ENCODE measurements around the gene BDKRB2. TPM values are rescaled to one million over a fixed set of nuclear protein-coding genes. Genes with fewer than 3 reads are reported as not detected.

BDKRB2 gene
- polyA plus RNA-seq, 2 of the 4 experiments (the other 2 are of a cell fraction), result 13.9 to 21.6 TPM

DNA sequence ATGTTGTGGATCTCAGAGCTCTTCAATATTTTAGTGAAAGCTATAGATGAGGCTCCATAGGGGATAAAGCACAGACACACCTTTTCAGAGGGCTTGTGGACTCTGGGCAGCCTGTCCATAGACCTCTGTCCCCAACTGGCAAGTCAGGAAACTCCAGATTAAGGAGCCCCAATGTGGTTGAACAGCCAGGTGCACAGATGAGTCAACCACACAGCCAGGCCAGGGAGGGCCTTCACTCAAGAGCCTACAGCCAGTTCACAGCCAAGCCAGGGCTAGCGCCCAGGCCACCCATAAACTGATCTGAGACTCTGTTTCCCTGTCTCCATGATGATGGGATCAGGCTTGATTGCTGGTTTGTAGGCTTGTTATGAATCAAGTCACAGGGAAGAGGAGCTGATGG is 1.0 kb upstream of the BDKRB2 start:
- H3K9me3 ChIP-seq, result no peaks in the 10 kb centered on the region
- ChIA-PET CTCF (interaction anchor here (0.7 to 3.2 kb wide), 5 partner anchors 11 to 102 kb away, joined by 3 to 18 read pairs (median 3); no protein-coding TSS in a partner anchor), POLR2A (interaction anchor here (0.6 kb wide), 1 partner anchor 69 kb away, joined by 4 read pairs; no protein-coding TSS in a partner anchor)
- TF ChIP-seq, protein P1, sequence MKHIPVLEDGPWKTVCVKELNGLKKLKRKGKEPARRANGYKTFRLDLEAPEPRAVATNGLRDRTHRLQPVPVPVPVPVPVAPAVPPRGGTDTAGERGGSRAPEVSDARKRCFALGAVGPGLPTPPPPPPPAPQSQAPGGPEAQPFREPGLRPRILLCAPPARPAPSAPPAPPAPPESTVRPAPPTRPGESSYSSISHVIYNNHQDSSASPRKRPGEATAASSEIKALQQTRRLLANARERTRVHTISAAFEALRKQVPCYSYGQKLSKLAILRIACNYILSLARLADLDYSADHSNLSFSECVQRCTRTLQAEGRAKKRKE (CRISPR knock-in tag; IDR thresholded peaks at IDR 0.05; ENCODE audit: low read depth), result no peak
- TF ChIP-seq, protein P2, sequence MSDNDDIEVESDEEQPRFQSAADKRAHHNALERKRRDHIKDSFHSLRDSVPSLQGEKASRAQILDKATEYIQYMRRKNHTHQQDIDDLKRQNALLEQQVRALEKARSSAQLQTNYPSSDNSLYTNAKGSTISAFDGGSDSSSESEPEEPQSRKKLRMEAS (IDR thresholded peaks at IDR 0.05), result no peak
- TF ChIP-seq, protein P3, sequence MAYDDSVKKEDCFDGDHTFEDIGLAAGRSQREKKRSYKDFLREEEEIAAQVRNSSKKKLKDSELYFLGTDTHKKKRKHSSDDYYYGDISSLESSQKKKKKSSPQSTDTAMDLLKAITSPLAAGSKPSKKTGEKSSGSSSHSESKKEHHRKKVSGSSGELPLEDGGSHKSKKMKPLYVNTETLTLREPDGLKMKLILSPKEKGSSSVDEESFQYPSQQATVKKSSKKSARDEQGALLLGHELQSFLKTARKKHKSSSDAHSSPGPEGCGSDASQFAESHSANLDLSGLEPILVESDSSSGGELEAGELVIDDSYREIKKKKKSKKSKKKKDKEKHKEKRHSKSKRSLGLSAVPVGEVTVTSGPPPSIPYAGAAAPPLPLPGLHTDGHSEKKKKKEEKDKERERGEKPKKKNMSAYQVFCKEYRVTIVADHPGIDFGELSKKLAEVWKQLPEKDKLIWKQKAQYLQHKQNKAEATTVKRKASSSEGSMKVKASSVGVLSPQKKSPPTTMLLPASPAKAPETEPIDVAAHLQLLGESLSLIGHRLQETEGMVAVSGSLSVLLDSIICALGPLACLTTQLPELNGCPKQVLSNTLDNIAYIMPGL (CRISPR knock-in tag; IDR thresholded peaks at IDR 0.05; ENCODE audit: borderline replicate concordance), result no peak
- no peak for TF ChIP-seq POLR2AphosphoS2 (conservative IDR thresholded peaks at IDR 0.05; ENCODE audit: low read length)
- TF ChIP-seq ESRRA (IDR thresholded peaks at IDR 0.05; ENCODE audit: borderline replicate concordance, low read length), result no peak
- no peak for TF ChIP-seq GATA3 (IDR thresholded peaks at IDR 0.05; ENCODE audit: borderline replicate concordance)
- no peak for TF ChIP-seq SREBF2 (IDR thresholded peaks at IDR 0.05)
- TF ChIP-seq ZSCAN20 (CRISPR knock-in tag; IDR thresholded peaks at IDR 0.05), result no peak
- TF ChIP-seq HEYL (CRISPR knock-in tag; IDR thresholded peaks at IDR 0.05), result no peak
- TF ChIP-seq, protein P4, sequence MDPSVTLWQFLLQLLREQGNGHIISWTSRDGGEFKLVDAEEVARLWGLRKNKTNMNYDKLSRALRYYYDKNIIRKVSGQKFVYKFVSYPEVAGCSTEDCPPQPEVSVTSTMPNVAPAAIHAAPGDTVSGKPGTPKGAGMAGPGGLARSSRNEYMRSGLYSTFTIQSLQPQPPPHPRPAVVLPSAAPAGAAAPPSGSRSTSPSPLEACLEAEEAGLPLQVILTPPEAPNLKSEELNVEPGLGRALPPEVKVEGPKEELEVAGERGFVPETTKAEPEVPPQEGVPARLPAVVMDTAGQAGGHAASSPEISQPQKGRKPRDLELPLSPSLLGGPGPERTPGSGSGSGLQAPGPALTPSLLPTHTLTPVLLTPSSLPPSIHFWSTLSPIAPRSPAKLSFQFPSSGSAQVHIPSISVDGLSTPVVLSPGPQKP (IDR thresholded peaks at IDR 0.05; ENCODE audit: low read depth, low read length), result no peak
- peak overlapping the region; percentile 85 to 88 for H3K27ac ChIP-seq
- no peak overlapping the region for H3K4me3 ChIP-seq
- H3K4me2 ChIP-seq, result peak overlapping the region; percentile 90
- FAIRE-seq (no peak), DNase-seq (ENCODE audit: low read depth in 1 of 2, low spot score in 1 of 2) (no peak), ATAC-seq (no peak)
- H3K4me1 ChIP-seq, result peaks cover 47% of the 10 kb centered on the region
- WGBS (ENCODE audit: missing lambda C conversion rate), result 86% methylated on average over 1 of the region's 1 CpG

DNA sequence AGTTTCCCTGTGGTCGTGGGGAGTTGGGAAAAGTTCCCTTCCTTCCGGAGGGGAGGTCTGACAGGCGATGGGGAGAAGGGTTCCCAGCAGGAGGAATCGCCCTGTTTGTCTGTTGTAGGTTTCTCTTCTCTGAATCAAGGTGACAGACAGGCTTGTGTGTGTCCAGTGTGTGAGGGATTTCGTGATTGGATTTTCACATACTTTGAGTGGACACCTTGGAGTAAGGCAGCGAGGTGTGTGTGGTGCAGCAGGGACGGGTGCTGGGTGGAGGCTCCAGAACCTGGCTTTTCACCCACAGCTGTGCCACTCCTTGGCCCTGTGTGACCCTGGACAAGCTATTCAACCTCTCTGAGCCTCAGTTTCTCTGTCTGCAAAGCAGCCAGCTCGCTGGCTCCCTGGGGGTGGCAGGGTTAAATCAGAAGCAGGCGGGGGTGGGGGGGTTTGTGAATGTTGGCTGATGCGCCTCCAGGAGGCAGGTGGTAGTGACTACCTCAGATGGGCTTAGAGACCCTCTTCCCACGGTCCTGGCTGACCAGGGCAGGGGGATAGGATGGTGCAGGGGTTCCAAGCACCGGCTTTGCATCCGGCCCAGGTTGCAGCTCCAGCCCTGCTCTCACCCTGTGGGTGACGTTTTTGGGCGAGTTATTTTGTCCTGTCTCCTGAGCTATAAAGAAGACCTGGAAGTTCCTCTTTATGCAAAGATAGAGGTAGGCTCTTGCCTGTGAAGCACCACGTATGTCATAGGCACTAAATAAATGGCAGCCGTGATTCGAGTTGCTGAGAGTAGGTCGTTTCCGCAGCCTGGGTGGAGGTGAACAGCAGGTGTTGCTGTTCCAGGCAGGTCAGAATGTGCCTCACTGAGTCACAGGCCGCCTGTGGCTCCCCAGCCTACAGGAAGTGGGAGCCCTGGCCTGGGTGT is 679 bp downstream of the BDKRB2 start:
- Histone ChIP-seq H3K4me2 (peak overlapping the region; percentile 90), H3K4me3 (peak overlapping the region; percentile 76), H3K9me3 (no peaks in the 10 kb centered on the region), H3K27ac (peak overlapping the region; percentile 85 to 88), H3K4me1 (peaks cover 39% of the 10 kb centered on the region)
- CTCF ChIA-PET, result interaction anchor here (0.7 to 3.2 kb wide), 6 partner anchors 10 to 104 kb away, joined by 3 to 18 read pairs (median 4); no protein-coding TSS in a partner anchor
- POLR2A ChIA-PET, result interaction anchor here (0.8 to 1.2 kb wide), 3 partner anchors 41 to 104 kb away, joined by 3 to 5 read pairs (median 4); no protein-coding TSS in a partner anchor
- FAIRE-seq (no peak), ATAC-seq (peak; percentile 54 to 59; a peak in 5 of 6 replicates), DNase-seq (ENCODE audit: low read depth in 1 of 2, low spot score in 1 of 2) (peak in 1 of 2 experiments; percentile 30)
- TF ChIP-seq JUN (IDR thresholded peaks at IDR 0.05) (peak; percentile 5 to 32; a peak in 4 of 5 replicates), PHF8 (IDR thresholded peaks at IDR 0.05; ENCODE audit: borderline replicate concordance, low read depth) (no peak), ZFP36 (IDR thresholded peaks at IDR 0.05; ENCODE audit: borderline replicate concordance, partially characterized antibody) (peak; percentile 16)
- WGBS (ENCODE audit: missing lambda C conversion rate), result 43% methylated on average over 18 of the region's 21 CpGs

DNA sequence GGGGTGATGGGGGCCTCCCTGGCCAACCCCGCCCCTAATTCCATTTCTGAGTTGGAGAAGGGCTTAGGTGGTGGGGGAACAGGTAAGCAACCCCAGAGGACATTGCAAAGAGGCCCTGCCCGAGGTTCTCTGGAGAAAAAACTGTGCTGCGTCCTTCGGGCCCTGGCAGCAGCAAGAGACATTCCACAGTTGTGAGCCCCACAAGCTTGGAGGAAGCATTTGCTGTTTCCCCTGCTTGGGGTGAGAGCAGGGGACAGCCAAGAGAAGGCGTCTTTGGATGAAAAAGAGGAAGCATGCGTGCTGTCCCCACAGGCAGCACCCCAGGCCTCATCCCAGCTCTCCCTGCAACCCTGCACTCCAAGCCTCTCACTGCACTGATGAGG is 1.3 kb downstream of the BDKRB2 start:
- no peaks in the 10 kb centered on the region for H3K9me3 ChIP-seq
- H3K27ac ChIP-seq, result peak overlapping the region; percentile 85 to 88
- H3K4me2 ChIP-seq, result peak overlapping the region; percentile 90
- ATAC-seq (no peak), FAIRE-seq (no peak), DNase-seq (ENCODE audit: low read depth in 1 of 2, low spot score in 1 of 2) (no peak)
- peak overlapping the region; percentile 76 for H3K4me3 ChIP-seq
- WGBS (ENCODE audit: missing lambda C conversion rate), result 69% methylated on average over 4 of the region's 6 CpGs
- POLR2A ChIA-PET, result no interaction called here
- CTCF ChIA-PET, result interaction anchor here (0.7 to 2.4 kb wide), 4 partner anchors 10 to 105 kb away, joined by 3 to 7 read pairs (median 4); no protein-coding TSS in a partner anchor
- peaks cover 39% of the 10 kb centered on the region for H3K4me1 ChIP-seq
- TF ChIP-seq BHLHE40 (IDR thresholded peaks at IDR 0.05; ENCODE audit: low read depth, low read length) (no peak), SMC3 (IDR thresholded peaks at IDR 0.05) (no peak), SREBF2 (IDR thresholded peaks at IDR 0.05) (no peak), HEYL (CRISPR knock-in tag; IDR thresholded peaks at IDR 0.05) (no peak), POLR2A (IDR thresholded peaks at IDR 0.05; ENCODE audit: low read length) (no peak), NFE2L2 (conservative IDR thresholded peaks at IDR 0.05; ENCODE audit: low read length) (no peak), JUNB (IDR thresholded peaks at IDR 0.05) (no peak), MYC (IDR thresholded peaks at IDR 0.05; ENCODE audit: borderline replicate concordance, low read length) (no peak), HDAC2 (IDR thresholded peaks at IDR 0.05) (no peak), FOXS1 (CRISPR knock-in tag; IDR thresholded peaks at IDR 0.05) (no peak), GATA3 (IDR thresholded peaks at IDR 0.05; ENCODE audit: borderline replicate concordance) (no peak), RCOR1 (IDR thresholded peaks at IDR 0.05; ENCODE audit: low read depth, low read length) (no peak), RFX5 (IDR thresholded peaks at IDR 0.05) (no peak), CHD2 (IDR thresholded peaks at IDR 0.05; ENCODE audit: low read length, partially characterized antibody) (no peak)
